K562 (cell line): ENCODE measurements around the gene RMND5B. TPM values are rescaled to one million over a fixed set of nuclear protein-coding genes. Genes with fewer than 3 reads are reported as not detected.

ENCODE experiments used
- ATF1 ChIP-seq, 2 experiments: fragments of 450-650 bp in 1 of 2; IDR thresholded peaks; 2 replicates each; pipeline ENCODE4 v1.6.1; 2016; ENCODE audit warnings: missing compliant biosample characterization in 1 of 2, missing genetic modification characterization in 1 of 2
- CSDE1 ChIP-seq, 2 experiments: fragments of 450-650 bp; IDR thresholded peaks; 2 replicates each; pipeline ENCODE4 v1.6.1; 2016; ENCODE audit warnings: mild to moderate bottlenecking in 1 of 2
- FOXA3 ChIP-seq, 2 experiments: fragments of 450-650 bp in 1 of 2; sonication (generic) in 1 of 2; formaldehyde crosslinking; IDR thresholded peaks in 1 of 2; conservative IDR thresholded peaks in 1 of 2; 2 replicates each; pipeline versions ENCODE4 v1.4.0 to v1.8.0; 2020 to 2022; ENCODE audit warnings: mild to moderate bottlenecking in 2 of 2, missing genetic modification reagents in 1 of 2
- HIVEP1 ChIP-seq: fragments of 250-450 bp; sonication (Bioruptor Pico); IDR thresholded peaks from 2 replicates; pipeline ENCODE4 v1.4.0; 2020; ENCODE audit warnings: mild to moderate bottlenecking
- TAL1 ChIP-seq: fragments of 450-650 bp; IDR thresholded peaks from 2 replicates; pipeline ENCODE4 v1.6.1; 2016; ENCODE audit warnings: mild to moderate bottlenecking
- TSC22D4 ChIP-seq: fragments of 450-650 bp; IDR thresholded peaks from 2 replicates; pipeline ENCODE4 v1.6.1; 2016; ENCODE audit warnings: missing genetic modification characterization, missing biosample characterization, control low read depth
- ZBTB8A ChIP-seq: fragments of 450-650 bp; IDR thresholded peaks from 2 replicates; pipeline ENCODE4 v1.6.1; 2018; ENCODE audit warnings: mild to moderate bottlenecking, moderate library complexity; ENCODE audit not compliant: partially characterized antibody
- ZFPM2 ChIP-seq: fragments of 250-450 bp; sonication (Bioruptor Pico); IDR thresholded peaks from 2 replicates; pipeline ENCODE4 v1.5.1; 2022; ENCODE audit warnings: mild to moderate bottlenecking
- ZNF146 ChIP-seq: IDR thresholded peaks from one replicate; pipeline ENCODE4 v1.6.1; 2018; ENCODE audit warnings: missing compliant biosample characterization; ENCODE audit not compliant: unreplicated experiment
- ZNF224 ChIP-seq: sonication (generic); formaldehyde crosslinking; IDR thresholded peaks from 2 replicates; pipeline ENCODE4 v1.8.0; 2022; ENCODE audit warnings: mild to moderate bottlenecking, missing genetic modification reagents
- polyA plus RNA-seq, 8 experiments: library from polyadenylated mRNA; depleted of rRNA in 4 of 8; stranded (reverse) in 5 of 8; unstranded in 3 of 8; fragments of >200 nt; fragmentation: Nextera tagmentation in 2 of 8; fragmentation: Illumina TruSeq in 1 of 8; extraction: Ambion mirVana in 2 of 8; extraction: Trizol in 1 of 8; gene quantifications; 2 replicates each; pipeline versions ENCODE4 v1.2.1 to v1.2.3, GENCODE V29; 2011 to 2014; ENCODE audit warnings: inconsistent platforms in 1 of 8, missing spikeins in 1 of 8
- total RNA-seq, 7 experiments: library from RNA; depleted of rRNA in 6 of 7; stranded (reverse); fragments of >200 nt in 6 of 7; fragmentation: Illumina TruSeq in 2 of 7; extraction: Trizol in 2 of 7; gene quantifications; 2 replicates each; pipeline versions ENCODE4 v1.2.1 to v1.2.3, GENCODE V29; 2011 to 2021; ENCODE audit warnings: low replicate concordance in 1 of 7
- TF ChIP-seq, protein P1 (sequence below): fragments of 250-450 bp; sonication (Bioruptor Pico); IDR thresholded peaks from 2 replicates; pipeline ENCODE4 v1.5.0; 2021; ENCODE audit warnings: mild to moderate bottlenecking, borderline replicate concordance
- TF ChIP-seq, protein P2 (sequence below): fragments of 250-450 bp; sonication (Bioruptor Pico); IDR thresholded peaks from 2 replicates; pipeline ENCODE4 v1.8.0; 2022; ENCODE audit warnings: inconsistent platforms, mild to moderate bottlenecking, moderate library complexity, borderline replicate concordance
- TF ChIP-seq, protein P3 (sequence below): fragments of 250-450 bp; sonication (Bioruptor Pico); IDR thresholded peaks from 2 replicates; pipeline ENCODE4 v1.8.0; 2021; ENCODE audit warnings: borderline replicate concordance, mild to moderate bottlenecking, moderate library complexity; ENCODE audit not compliant: poor library complexity, severe bottlenecking
- TF ChIP-seq, protein P4 (sequence below): sonication (generic); formaldehyde crosslinking; IDR thresholded peaks from 2 replicates; pipeline ENCODE4 v1.8.0; 2022; ENCODE audit warnings: missing genetic modification reagents, mild to moderate bottlenecking, borderline replicate concordance

The RMND5B gene
- total and polyA plus RNA-seq, 9 of the 15 experiments (the other 6 are each of a cell fraction or from before 2014, with no cell fraction given), result 2.6 to 57.0 (median 28.3) TPM

DNA sequence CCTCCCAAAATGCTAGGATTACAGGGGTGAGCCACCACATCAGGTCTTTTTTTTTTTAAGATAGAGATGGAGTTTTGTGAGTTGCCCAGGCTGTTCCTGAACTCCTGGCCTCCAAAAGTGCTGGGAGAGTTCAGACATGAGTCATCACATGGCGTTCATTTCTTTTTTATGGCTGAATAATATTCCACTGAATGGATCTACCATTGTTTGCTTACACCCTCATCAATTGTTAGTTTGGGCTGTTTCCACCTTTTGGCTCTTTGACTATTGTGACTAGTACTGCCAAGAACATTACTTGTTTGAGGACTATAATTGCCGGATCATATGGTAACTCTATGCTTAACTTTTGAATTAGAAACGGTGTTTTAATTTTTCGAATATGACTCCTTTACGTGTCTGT lies 18.3 kb upstream of the RMND5B start (continued):
- TF ChIP-seq, protein P1, sequence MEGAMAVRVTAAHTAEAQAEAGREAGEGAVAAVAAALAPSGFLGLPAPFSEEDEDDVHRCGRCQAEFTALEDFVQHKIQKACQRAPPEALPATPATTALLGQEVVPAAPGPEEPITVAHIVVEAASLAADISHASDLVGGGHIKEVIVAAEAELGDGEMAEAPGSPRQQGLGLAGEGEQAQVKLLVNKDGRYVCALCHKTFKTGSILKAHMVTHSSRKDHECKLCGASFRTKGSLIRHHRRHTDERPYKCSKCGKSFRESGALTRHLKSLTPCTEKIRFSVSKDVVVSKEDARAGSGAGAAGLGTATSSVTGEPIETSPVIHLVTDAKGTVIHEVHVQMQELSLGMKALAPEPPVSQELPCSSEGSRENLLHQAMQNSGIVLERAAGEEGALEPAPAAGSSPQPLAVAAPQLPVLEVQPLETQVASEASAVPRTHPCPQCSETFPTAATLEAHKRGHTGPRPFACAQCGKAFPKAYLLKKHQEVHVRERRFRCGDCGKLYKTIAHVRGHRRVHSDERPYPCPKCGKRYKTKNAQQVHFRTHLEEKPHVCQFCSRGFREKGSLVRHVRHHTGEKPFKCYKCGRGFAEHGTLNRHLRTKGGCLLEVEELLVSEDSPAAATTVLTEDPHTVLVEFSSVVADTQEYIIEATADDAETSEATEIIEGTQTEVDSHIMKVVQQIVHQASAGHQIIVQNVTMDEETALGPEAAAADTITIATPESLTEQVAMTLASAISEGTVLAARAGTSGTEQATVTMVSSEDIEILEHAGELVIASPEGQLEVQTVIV (CRISPR knock-in tag), result no peak
- TF ChIP-seq TSC22D4 (tag) (no peak), ZNF224 (CRISPR knock-in tag) (no peak), ZNF146 (CRISPR knock-in tag) (peak; percentile 98), ZBTB8A (no peak), FOXA3 (CRISPR knock-in tag; conservative IDR thresholded peaks at IDR 0.05 in 1 of 2, IDR thresholded peaks at IDR 0.05 in 1 of 2) (no peak), HIVEP1 (CRISPR knock-in tag) (no peak), ATF1 (CRISPR knock-in tag; IDR thresholded peaks at IDR 0.05) (no peak), ATF1 (tag; IDR thresholded peaks at IDR 0.05) (no peak), TAL1 (no peak), CSDE1 (IDR thresholded peaks at IDR 0.05) (no peak), ZFPM2 (CRISPR knock-in tag) (no peak)
- TF ChIP-seq, protein P2, sequence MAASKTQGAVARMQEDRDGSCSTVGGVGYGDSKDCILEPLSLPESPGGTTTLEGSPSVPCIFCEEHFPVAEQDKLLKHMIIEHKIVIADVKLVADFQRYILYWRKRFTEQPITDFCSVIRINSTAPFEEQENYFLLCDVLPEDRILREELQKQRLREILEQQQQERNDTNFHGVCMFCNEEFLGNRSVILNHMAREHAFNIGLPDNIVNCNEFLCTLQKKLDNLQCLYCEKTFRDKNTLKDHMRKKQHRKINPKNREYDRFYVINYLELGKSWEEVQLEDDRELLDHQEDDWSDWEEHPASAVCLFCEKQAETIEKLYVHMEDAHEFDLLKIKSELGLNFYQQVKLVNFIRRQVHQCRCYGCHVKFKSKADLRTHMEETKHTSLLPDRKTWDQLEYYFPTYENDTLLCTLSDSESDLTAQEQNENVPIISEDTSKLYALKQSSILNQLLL (CRISPR knock-in tag), result no peak
- TF ChIP-seq, protein P3, sequence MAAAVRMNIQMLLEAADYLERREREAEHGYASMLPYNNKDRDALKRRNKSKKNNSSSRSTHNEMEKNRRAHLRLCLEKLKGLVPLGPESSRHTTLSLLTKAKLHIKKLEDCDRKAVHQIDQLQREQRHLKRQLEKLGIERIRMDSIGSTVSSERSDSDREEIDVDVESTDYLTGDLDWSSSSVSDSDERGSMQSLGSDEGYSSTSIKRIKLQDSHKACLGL (CRISPR knock-in tag), result no peak
- TF ChIP-seq, protein P4, sequence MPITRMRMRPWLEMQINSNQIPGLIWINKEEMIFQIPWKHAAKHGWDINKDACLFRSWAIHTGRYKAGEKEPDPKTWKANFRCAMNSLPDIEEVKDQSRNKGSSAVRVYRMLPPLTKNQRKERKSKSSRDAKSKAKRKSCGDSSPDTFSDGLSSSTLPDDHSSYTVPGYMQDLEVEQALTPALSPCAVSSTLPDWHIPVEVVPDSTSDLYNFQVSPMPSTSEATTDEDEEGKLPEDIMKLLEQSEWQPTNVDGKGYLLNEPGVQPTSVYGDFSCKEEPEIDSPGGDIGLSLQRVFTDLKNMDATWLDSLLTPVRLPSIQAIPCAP (CRISPR knock-in tag), result no peak
